SU-DHL-6 (cell line): Measurements from ENCODE around the gene HOXC12.

Source experiments
- H2AFZ ChIP-seq: fragments of 200-600 bp; sonication (generic); 2 replicates; pipeline ENCODE4 v1.6.1; 2014; ENCODE audit warnings: low read depth, mild to moderate bottlenecking, moderate library complexity, mixed read lengths, antibody characterized with exemption, low read length; ENCODE audit not compliant: severe bottlenecking
- H3F3A ChIP-seq: fragments of 200-600 bp; shearing (Covaris generic); 2 replicates; pipeline ENCODE4 v1.6.0; 2016; ENCODE audit warnings: antibody characterized with exemption, mild to moderate bottlenecking; ENCODE audit not compliant: insufficient read depth
- H3K27ac ChIP-seq: fragments of 200-600 bp; sonication (generic); 2 replicates; pipeline ENCODE4 v1.5.1; 2016; ENCODE audit warnings: low read depth, mild to moderate bottlenecking, low read length, moderate library complexity, mixed read lengths
- H3K27me3 ChIP-seq: fragments of 200-600 bp; sonication (generic), shearing (Covaris generic); 2 replicates; pipeline ENCODE4 v1.6.0; 2014; ENCODE audit warnings: mild to moderate bottlenecking, low read length
- H3K36me3 ChIP-seq: fragments of 200-600 bp; sonication (generic); 2 replicates; pipeline ENCODE4 v1.6.1; 2014; ENCODE audit warnings: mild to moderate bottlenecking, low read length, mixed read lengths
- H3K4me2 ChIP-seq: fragments of 300-600, 200-600 bp; shearing (Covaris generic), sonication (generic); 2 replicates; pipeline ENCODE4 v1.6.0; 2014; ENCODE audit warnings: low read length, low read depth, mild to moderate bottlenecking; ENCODE audit not compliant: poor library complexity, severe bottlenecking
- H3K4me3 ChIP-seq: fragments of 200-600 bp; sonication (generic); 2 replicates; pipeline ENCODE4 v1.5.1; 2014; ENCODE audit warnings: antibody characterized with exemption, low read length, mild to moderate bottlenecking, mixed read lengths; ENCODE audit not compliant: insufficient read depth, poor library complexity, severe bottlenecking
- H3K79me2 ChIP-seq: fragments of 200-600 bp; sonication (generic); 2 replicates; pipeline ENCODE4 v1.6.1; 2014; ENCODE audit warnings: mild to moderate bottlenecking, low read length, moderate library complexity; ENCODE audit not compliant: insufficient read depth
- H3K9ac ChIP-seq: fragments of 200-600 bp; sonication (generic); 2 replicates; pipeline ENCODE4 v1.7.0; 2014; ENCODE audit warnings: mild to moderate bottlenecking, low read length
- H3K9me2 ChIP-seq: fragments of 200-600 bp; sonication (generic); replicated peaks from 2 replicates; pipeline ENCODE4 v1.6.1; 2014; ENCODE audit warnings: low read length; ENCODE audit not compliant: insufficient read depth
- H3K9me3 ChIP-seq: fragments of 200-600 bp; sonication (generic); 2 replicates; pipeline ENCODE4 v1.6.1; 2014; ENCODE audit warnings: low read length, mixed read lengths; ENCODE audit not compliant: insufficient read depth
- H4K20me1 ChIP-seq: fragments of 200-600 bp; sonication (generic); 2 replicates; pipeline ENCODE4 v1.6.1; 2014; ENCODE audit warnings: low read depth, mild to moderate bottlenecking, antibody characterized with exemption, low read length, moderate library complexity, mixed read lengths
- CTCF ChIP-seq: fragments of 200-600 bp; sonication (generic); IDR thresholded peaks from one replicate; pipeline ENCODE4 v1.5.1; 2017; ENCODE audit warnings: antibody characterized with exemption, mild to moderate bottlenecking, low read length, moderate library complexity; ENCODE audit not compliant: insufficient read depth, poor library complexity, severe bottlenecking
- EZH2phosphoT487 ChIP-seq: fragments of 200-600 bp; sonication (generic), shearing (Covaris generic); conservative IDR thresholded peaks from 2 replicates; pipeline ENCODE4 v1.6.1; 2018; ENCODE audit warnings: mild to moderate bottlenecking, antibody characterized with exemption, low read length, moderate library complexity, mixed read lengths

The HOXC12 gene

GRCh38 chr12:53987787-53988230, 33.1 kb downstream of the HOXC12 start:
- Histone ChIP-seq H3K4me2 (no peak overlapping the region), H3K27ac (no peak overlapping the region), H3F3A (no peaks in the 10 kb centered on the region), H3K79me2 (no peaks in the 10 kb centered on the region), H3K9me3 (no peaks in the 10 kb centered on the region), H3K27me3 (no peaks in the 10 kb centered on the region), H3K4me3 (no peak overlapping the region), H3K9me2 (no peaks in the 10 kb centered on the region), H2AFZ (no peak overlapping the region), H3K9ac (no peak overlapping the region), H4K20me1 (no peaks in the 10 kb centered on the region), H3K36me3 (no peaks in the 10 kb centered on the region)
- TF ChIP-seq EZH2phosphoT487 (no peak), CTCF (no peak)

- H3K36me3 ChIP-seq, result no peaks in the 10 kb centered on the region
- no peaks in the 10 kb centered on the region for H3K9me2 ChIP-seq
- TF ChIP-seq CTCF, result no peak
- TF ChIP-seq EZH2phosphoT487, result no peak
- peak overlapping the region; percentile 23 for H3K4me2 ChIP-seq
- no peaks in the 10 kb centered on the region for H3F3A ChIP-seq
- H3K27ac ChIP-seq, result no peak overlapping the region
- H3K4me3 ChIP-seq, result no peak overlapping the region
- no peak overlapping the region for H3K9ac ChIP-seq
- no peaks in the 10 kb centered on the region for H3K9me3 ChIP-seq
- no peaks in the 10 kb centered on the region for H3K79me2 ChIP-seq
- no peaks in the 10 kb centered on the region for H3K27me3 ChIP-seq
- no peak overlapping the region for H2AFZ ChIP-seq
- H4K20me1 ChIP-seq, result no peaks in the 10 kb centered on the region
Measured at GRCh38 chr12:53988541-53989226, 34.0 kb downstream of the HOXC12 start.

- no peak overlapping the region for H2AFZ ChIP-seq
- H3K79me2 ChIP-seq, result no peaks in the 10 kb centered on the region
- H3K36me3 ChIP-seq, result no peaks in the 10 kb centered on the region
- no peaks in the 10 kb centered on the region for H3F3A ChIP-seq
- no peak overlapping the region for H3K9ac ChIP-seq
- TF ChIP-seq EZH2phosphoT487 (no peak), CTCF (peak; percentile 63)
- no peak overlapping the region for H3K4me3 ChIP-seq
- no peak overlapping the region for H3K27ac ChIP-seq
- H3K9me3 ChIP-seq, result no peaks in the 10 kb centered on the region
- no peaks in the 10 kb centered on the region for H4K20me1 ChIP-seq
- H3K4me2 ChIP-seq, result peak overlapping the region; percentile 23
- no peaks in the 10 kb centered on the region for H3K27me3 ChIP-seq
- no peaks in the 10 kb centered on the region for H3K9me2 ChIP-seq
Measured at GRCh38 chr12:53989227-53990113, 34.8 kb downstream of the HOXC12 start.
